Measurements from ENCODE around the gene CAB39L. TPM values are rescaled to one million over a fixed set of nuclear protein-coding genes. Genes with fewer than 3 reads are reported as not detected.

The CAB39L gene
- total RNA-seq = 27.4 TPM

DNA sequence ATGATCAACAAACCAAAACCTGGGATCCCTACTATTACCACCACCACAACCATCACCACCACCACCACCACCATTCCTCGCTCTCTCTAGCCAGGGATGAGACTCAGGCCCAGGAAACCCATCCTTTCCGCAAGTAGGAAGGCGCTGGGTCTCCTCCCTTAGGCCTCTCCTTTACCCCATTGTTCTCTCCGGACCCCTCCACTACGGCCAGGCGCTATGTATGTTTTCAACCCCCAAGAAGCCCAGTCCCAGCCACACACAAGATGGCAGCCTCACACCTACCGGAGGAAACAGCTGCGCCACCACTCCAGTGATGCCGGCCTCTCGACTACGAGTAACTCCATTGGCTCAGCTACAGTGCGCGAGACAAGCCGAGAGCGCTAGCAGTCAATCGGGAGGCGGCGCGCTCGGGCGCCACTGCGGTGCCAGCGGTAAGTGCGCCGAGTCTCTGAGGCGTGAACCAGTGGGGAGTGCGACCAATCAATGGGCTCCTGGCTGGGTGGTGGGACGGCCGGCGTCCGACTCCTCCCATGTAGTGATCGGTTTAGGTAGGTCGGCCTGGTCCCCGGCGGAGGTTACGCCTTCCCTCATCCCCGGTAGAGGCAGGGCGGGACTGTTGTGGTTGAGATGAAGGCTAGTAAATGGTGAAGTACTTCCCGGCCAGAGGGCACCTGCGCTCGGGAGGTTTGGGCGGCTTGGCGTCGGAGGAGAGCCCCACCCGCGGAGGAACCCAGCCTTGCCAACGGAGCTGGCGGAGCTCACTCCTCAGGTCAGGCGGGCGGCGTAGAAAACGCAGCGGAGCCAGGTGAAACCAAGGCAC is at the start of gene CAB39L, which contains the start of gene SETDB2:
CAB39L (minus strand) TSS at position 361 of the 820 bp plus-strand sequence. CDS start 61,154 bp downstream, outside the sequence.
SETDB2 (plus strand) TSS at position 571 of the 820 bp plus-strand sequence. CDS start 7,620 bp downstream, outside the sequence.

Other genes with a start within 250 kb of the CAB39L start
- 0.60 TPM for gene MLNR, start 223.7 kb downstream of the CAB39L start, total RNA-seq
- gene CDADC1, start 196.1 kb downstream of the CAB39L start, total RNA-seq = 10.6 TPM
- 30.3 TPM for gene SETDB2, start 210 bp upstream of the CAB39L start, total RNA-seq
- gene PHF11, start 51.9 kb upstream of the CAB39L start, total RNA-seq = 23.4 TPM
- gene RCBTB1, start 141.5 kb upstream of the CAB39L start, total RNA-seq = 56.8 TPM
- 0.22 TPM for gene ARL11, start 184.4 kb upstream of the CAB39L start, total RNA-seq
- 59.0 TPM for gene EBPL, start 247.4 kb upstream of the CAB39L start, total RNA-seq